Measurements from ENCODE around the gene CSAG1.
"Not testable (repeated sequence)": the region's sequence is repeated elsewhere in the genome, so short reads cannot be mapped to it uniquely, and the experiment has no call there.

Gene CSAG1

GRCh38 chrX:152733261-152733975 is at the start of gene CSAG1, which contains the start of gene MAGEA12:
Gene CSAG1 (minus strand): TSS chrX:152733721. CDS start chrX:152732460, 1,261 bp downstream.
Gene MAGEA12 (plus strand): TSS chrX:152733757. CDS start chrX:152736162, 2,405 bp downstream.
- no peak for DNase-seq

GRCh38 chrX:152769549-152770289 is 36.2 kb upstream of the CSAG1 start, which contains the start of gene MAGEA6:
Gene MAGEA6 (minus strand): TSS chrX:152769689. CDS start chrX:152767650, 2,039 bp downstream.
- DNase-seq: not testable (repeated sequence)

GRCh38 chrX:152766562-152766961 is 33.0 kb upstream of the CSAG1 start:
- DNase-seq: not testable (repeated sequence)

GRCh38 chrX:152761582-152761981 is 28.1 kb upstream of the CSAG1 start:
- not testable (repeated sequence) for DNase-seq

GRCh38 chrX:152759544-152759943 is 26.0 kb upstream of the CSAG1 start:
- DNase-seq: not testable (repeated sequence)

GRCh38 chrX:152758918-152759317 is 25.4 kb upstream of the CSAG1 start, which contains the start of gene CSAG3:
Gene CSAG3 (plus strand): TSS chrX:152759218.
- not testable (repeated sequence) for DNase-seq

- DNase-seq: not testable (repeated sequence)
Measured at GRCh38 chrX:152754871-152755270, 21.4 kb upstream of the CSAG1 start.

GRCh38 chrX:152753686-152754650 is 20.4 kb upstream of the CSAG1 start, which contains the start of gene MAGEA2:
Gene MAGEA2 (minus strand): TSS chrX:152753842. CDS start chrX:152751363, 2,479 bp downstream.
- not testable (repeated sequence) for DNase-seq

GRCh38 chrX:152738560-152738959 is 5.0 kb upstream of the CSAG1 start:
- no peak for DNase-seq

- not testable (repeated sequence) for DNase-seq
Measured at GRCh38 chrX:152736528-152736927, 3.0 kb upstream of the CSAG1 start.

GRCh38 chrX:152735860-152736511 is 2.5 kb upstream of the CSAG1 start:
- DNase-seq: no peak

- no peak for DNase-seq
Measured at GRCh38 chrX:152735101-152735500, 1.6 kb upstream of the CSAG1 start.

- DNase-seq: not testable (repeated sequence)
Measured at GRCh38 chrX:152734143-152734858, 780 bp upstream of the CSAG1 start.

GRCh38 chrX:152725409-152725808 is 8.1 kb downstream of the CSAG1 start:
- DNase-seq: no peak

GRCh38 chrX:152713815-152714787 is 19.4 kb downstream of the CSAG1 start, which contains the start of gene MAGEA2B:
Gene MAGEA2B (plus strand): TSS chrX:152714628. CDS start chrX:152717107, 2,479 bp downstream.
- not testable (repeated sequence) for DNase-seq

GRCh38 chrX:152713195-152713594 is 20.3 kb downstream of the CSAG1 start:
- DNase-seq: not testable (repeated sequence)

GRCh38 chrX:152709173-152709572 is 24.3 kb downstream of the CSAG1 start, which contains the start of gene CSAG2:
Gene CSAG2 (minus strand): TSS chrX:152709273. CDS start chrX:152709112, 161 bp downstream.
- DNase-seq: not testable (repeated sequence)

GRCh38 chrX:152706500-152706899 is 27.0 kb downstream of the CSAG1 start:
- not testable (repeated sequence) for DNase-seq

- not testable (repeated sequence) for DNase-seq
Measured at GRCh38 chrX:152700390-152700789, 33.1 kb downstream of the CSAG1 start.

Data from activated CD4-positive, alpha-beta T cell treated with anti-CD3 and anti-CD28 coated beads, Interleukin-2, amount 50 U/mL, for 48 hours (primary cell).